OCI-LY3 (cell line): ENCODE data around the gene SRP19.

Source experiments
- H2AFZ ChIP-seq: fragments of 200-600, 300-600 bp; shearing (Covaris generic); 2 replicates; pipeline ENCODE4 v1.6.0; 2014; ENCODE audit warnings: antibody characterized with exemption, low read depth, low read length
- H3K27ac ChIP-seq: fragments of 200-600, 300-600 bp; sonication (generic); 2 replicates; pipeline ENCODE4 v1.5.1; 2014; ENCODE audit warnings: mild to moderate bottlenecking, low read length, moderate library complexity, mixed read lengths
- H3K27me3 ChIP-seq: fragments of 200-600, 300-600 bp; sonication (generic); 2 replicates; pipeline ENCODE4 v1.6.1; 2014; ENCODE audit warnings: low read depth, low read length, mixed read lengths
- H3K36me3 ChIP-seq: fragments of 200-600, 300-600 bp; sonication (generic); replicated peaks from 2 replicates; pipeline ENCODE3; 2014; ENCODE audit warnings: low read depth, low read length, mixed read lengths
- H3K4me1 ChIP-seq: fragments of 300-600, 200-600 bp; sonication (generic); 2 replicates; pipeline ENCODE4 v1.6.1; 2014; ENCODE audit warnings: low read length, mixed read lengths
- H3K4me2 ChIP-seq: fragments of 200-600, 300-600 bp; sonication (generic); 2 replicates; pipeline ENCODE4 v1.6.1; 2014; ENCODE audit warnings: low read length, mixed read lengths
- H3K4me3 ChIP-seq: fragments of 300-600, 200-600 bp; sonication (generic); 2 replicates; pipeline ENCODE4 v1.5.1; 2014; ENCODE audit warnings: antibody characterized with exemption, mild to moderate bottlenecking, low read length, moderate library complexity
- H3K79me2 ChIP-seq: fragments of 300-600, 200-600 bp; shearing (Covaris generic); 2 replicates; pipeline ENCODE4 v1.6.1; 2014; ENCODE audit warnings: mild to moderate bottlenecking, low read length, mixed read lengths
- H3K9ac ChIP-seq: fragments of 300-600, 200-600 bp; shearing (Covaris generic); 2 replicates; pipeline ENCODE4 v1.6.0; 2014; ENCODE audit warnings: mild to moderate bottlenecking, low read length, moderate library complexity
- H3K9me3 ChIP-seq: fragments of 200-600, 300-600 bp; shearing (Covaris generic); 2 replicates; pipeline ENCODE4 v1.6.1; 2014; ENCODE audit warnings: low read length, mixed read lengths; ENCODE audit not compliant: insufficient read depth
- H4K20me1 ChIP-seq: fragments of 200-600, 300-600 bp; sonication (generic); 2 replicates; pipeline ENCODE4 v1.6.1; 2016; ENCODE audit warnings: low read length, mixed read lengths; ENCODE audit not compliant: insufficient read depth
- EZH2phosphoT487 ChIP-seq: fragments of 200-600 bp; shearing (Covaris generic); IDR thresholded peaks from 2 replicates; pipeline ENCODE4 v1.6.1; 2018; ENCODE audit warnings: antibody characterized with exemption, mixed run types, low read depth
- TF ChIP-seq, protein P1 (sequence below): fragments of 200-600, 300-600 bp; sonication (generic); IDR thresholded peaks from 2 replicates; pipeline ENCODE4 v1.5.1; 2014; ENCODE audit warnings: antibody characterized with exemption, low read length, low read depth

The SRP19 gene

DNA sequence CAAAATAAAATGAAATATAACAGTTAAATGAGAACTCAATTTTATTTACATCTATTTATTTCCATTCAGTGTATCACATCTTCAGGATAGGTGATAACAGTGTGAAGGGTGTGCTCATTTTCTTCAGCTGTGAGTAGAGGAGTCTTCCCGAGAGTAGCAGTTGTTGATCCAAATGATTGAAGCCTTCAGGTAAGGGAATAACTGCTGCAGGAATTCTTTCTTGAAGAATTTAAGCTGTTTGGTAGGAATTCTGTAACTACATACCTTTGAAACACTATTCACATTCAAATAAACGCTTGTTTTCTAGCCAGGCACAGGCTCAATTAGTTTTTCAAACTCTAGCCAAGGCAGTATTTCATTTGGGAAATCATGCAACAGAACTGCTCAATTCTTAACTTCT, 15.3 kb downstream of the SRP19 start:
- H3K4me2 ChIP-seq: no peak overlapping the region
- 0 out of 2 replicates have a peak, but pooled peaks cover 4% of the 10 kb centered on the region for H4K20me1 ChIP-seq
- H3K4me3 ChIP-seq: no peak overlapping the region
- peaks cover 7% of the 10 kb centered on the region for H3K4me1 ChIP-seq
- no peak overlapping the region for H3K9ac ChIP-seq
- H3K27me3 ChIP-seq: no peaks in the 10 kb centered on the region
- no peaks in the 10 kb centered on the region for H3K9me3 ChIP-seq
- TF ChIP-seq, protein P1, sequence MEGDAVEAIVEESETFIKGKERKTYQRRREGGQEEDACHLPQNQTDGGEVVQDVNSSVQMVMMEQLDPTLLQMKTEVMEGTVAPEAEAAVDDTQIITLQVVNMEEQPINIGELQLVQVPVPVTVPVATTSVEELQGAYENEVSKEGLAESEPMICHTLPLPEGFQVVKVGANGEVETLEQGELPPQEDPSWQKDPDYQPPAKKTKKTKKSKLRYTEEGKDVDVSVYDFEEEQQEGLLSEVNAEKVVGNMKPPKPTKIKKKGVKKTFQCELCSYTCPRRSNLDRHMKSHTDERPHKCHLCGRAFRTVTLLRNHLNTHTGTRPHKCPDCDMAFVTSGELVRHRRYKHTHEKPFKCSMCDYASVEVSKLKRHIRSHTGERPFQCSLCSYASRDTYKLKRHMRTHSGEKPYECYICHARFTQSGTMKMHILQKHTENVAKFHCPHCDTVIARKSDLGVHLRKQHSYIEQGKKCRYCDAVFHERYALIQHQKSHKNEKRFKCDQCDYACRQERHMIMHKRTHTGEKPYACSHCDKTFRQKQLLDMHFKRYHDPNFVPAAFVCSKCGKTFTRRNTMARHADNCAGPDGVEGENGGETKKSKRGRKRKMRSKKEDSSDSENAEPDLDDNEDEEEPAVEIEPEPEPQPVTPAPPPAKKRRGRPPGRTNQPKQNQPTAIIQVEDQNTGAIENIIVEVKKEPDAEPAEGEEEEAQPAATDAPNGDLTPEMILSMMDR: no peak
- no peak for TF ChIP-seq EZH2phosphoT487
- H2AFZ ChIP-seq: no peak overlapping the region
- no peaks in the 10 kb centered on the region for H3K79me2 ChIP-seq
- no peak overlapping the region for H3K27ac ChIP-seq
- peaks cover 25% of the 10 kb centered on the region for H3K36me3 ChIP-seq

GRCh38 chr5:112878101-112878500, 17.0 kb downstream of the SRP19 start:
- Histone ChIP-seq H3K27me3 (no peaks in the 10 kb centered on the region), H3K9ac (no peak overlapping the region), H3K4me3 (no peak overlapping the region), H4K20me1 (0 out of 2 replicates have a peak, but pooled peaks cover 4% of the 10 kb centered on the region), H2AFZ (no peak overlapping the region), H3K79me2 (no peaks in the 10 kb centered on the region), H3K36me3 (peaks cover 33% of the 10 kb centered on the region), H3K4me1 (peaks cover 7% of the 10 kb centered on the region), H3K4me2 (no peak overlapping the region), H3K9me3 (no peaks in the 10 kb centered on the region), H3K27ac (no peak overlapping the region)
- TF ChIP-seq, protein P1: no peak
- no peak for TF ChIP-seq EZH2phosphoT487

DNA sequence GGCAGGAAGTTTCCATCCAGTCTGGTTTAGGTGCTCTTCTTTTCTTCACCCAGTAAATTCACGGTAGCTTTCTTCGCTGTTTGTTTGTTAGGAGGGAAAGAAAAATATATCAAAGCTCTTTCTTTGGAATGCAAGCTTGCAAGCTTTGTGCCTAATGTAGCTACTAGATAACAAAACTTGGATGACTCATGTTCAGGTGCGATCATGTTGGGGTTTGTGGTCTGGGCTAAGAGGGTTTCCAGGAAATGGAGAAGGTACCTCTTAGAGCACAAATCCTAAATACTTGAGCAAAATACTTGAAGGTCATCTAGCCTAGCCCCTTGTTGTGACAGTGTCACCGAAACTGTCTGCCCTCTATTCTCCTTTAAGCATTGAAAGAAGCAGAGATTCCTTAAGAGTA, 17.7 kb downstream of the SRP19 start:
- Histone ChIP-seq H3K4me3 (no peak overlapping the region), H3K4me2 (no peak overlapping the region), H2AFZ (no peak overlapping the region), H3K79me2 (no peaks in the 10 kb centered on the region), H3K27ac (no peak overlapping the region), H3K27me3 (no peaks in the 10 kb centered on the region), H3K9ac (no peak overlapping the region), H3K4me1 (peaks cover 7% of the 10 kb centered on the region), H4K20me1 (0 out of 2 replicates have a peak, but pooled peaks cover 4% of the 10 kb centered on the region), H3K36me3 (peaks cover 35% of the 10 kb centered on the region), H3K9me3 (no peaks in the 10 kb centered on the region)
- TF ChIP-seq, protein P1: no peak
- TF ChIP-seq EZH2phosphoT487: no peak

- Histone ChIP-seq H3K36me3 (peaks cover 42% of the 10 kb centered on the region), H3K9me3 (no peaks in the 10 kb centered on the region), H3K4me3 (no peak overlapping the region), H3K27ac (no peak overlapping the region), H3K9ac (no peak overlapping the region), H3K27me3 (no peaks in the 10 kb centered on the region), H3K4me1 (peaks cover 7% of the 10 kb centered on the region), H3K79me2 (no peaks in the 10 kb centered on the region), H2AFZ (no peak overlapping the region), H4K20me1 (0 out of 2 replicates have a peak, but pooled peaks cover 4% of the 10 kb centered on the region), H3K4me2 (no peak overlapping the region)
- TF ChIP-seq, protein P1: no peak
- TF ChIP-seq EZH2phosphoT487: no peak
Observed at GRCh38 chr5:112880219-112880964, 19.3 kb downstream of the SRP19 start.
